Measurements from ENCODE around the gene C4orf51. TPM values are rescaled to one million over a fixed set of nuclear protein-coding genes. Genes with fewer than 3 reads are reported as not detected.

Gene C4orf51
- total RNA-seq, 1 donor: not detected

- no peak overlapping the region for H2AFZ ChIP-seq (ENCODE audit: low read length)
- no peaks in the 10 kb centered on the region for H3K79me2 ChIP-seq (ENCODE audit: insufficient read depth, low read length)
- H4K20me1 ChIP-seq (ENCODE audit: insufficient read depth, low read length): no peaks in the 10 kb centered on the region
- H3K36me3 ChIP-seq (ENCODE audit: insufficient read depth, low read length): no peaks in the 10 kb centered on the region
- H3K9me3 ChIP-seq (ENCODE audit: low read depth, low read length): no peaks in the 10 kb centered on the region
- no peak overlapping the region for H3K4me3 ChIP-seq (ENCODE audit: insufficient read depth, low read length)
- no peak overlapping the region for H3K27ac ChIP-seq (ENCODE audit: low read depth, low read length)
- H3K4me2 ChIP-seq (ENCODE audit: insufficient read depth, low read length): no peak overlapping the region
- DNase-seq (ENCODE audit: insufficient read length, low spot score, missing footprints): no peak
- TF ChIP-seq CTCF (IDR thresholded peaks at IDR 0.05; ENCODE audit: extremely low read depth, low read depth, low read length): no peak
- H3K4me1 ChIP-seq (ENCODE audit: insufficient read depth, low read length): no peaks in the 10 kb centered on the region
- no peaks in the 10 kb centered on the region for H3K27me3 ChIP-seq (ENCODE audit: insufficient read depth, low read length)
These were observed 18.6 kb downstream of the C4orf51 start for GRCh38 chr4:145698507-145698906.

DNA sequence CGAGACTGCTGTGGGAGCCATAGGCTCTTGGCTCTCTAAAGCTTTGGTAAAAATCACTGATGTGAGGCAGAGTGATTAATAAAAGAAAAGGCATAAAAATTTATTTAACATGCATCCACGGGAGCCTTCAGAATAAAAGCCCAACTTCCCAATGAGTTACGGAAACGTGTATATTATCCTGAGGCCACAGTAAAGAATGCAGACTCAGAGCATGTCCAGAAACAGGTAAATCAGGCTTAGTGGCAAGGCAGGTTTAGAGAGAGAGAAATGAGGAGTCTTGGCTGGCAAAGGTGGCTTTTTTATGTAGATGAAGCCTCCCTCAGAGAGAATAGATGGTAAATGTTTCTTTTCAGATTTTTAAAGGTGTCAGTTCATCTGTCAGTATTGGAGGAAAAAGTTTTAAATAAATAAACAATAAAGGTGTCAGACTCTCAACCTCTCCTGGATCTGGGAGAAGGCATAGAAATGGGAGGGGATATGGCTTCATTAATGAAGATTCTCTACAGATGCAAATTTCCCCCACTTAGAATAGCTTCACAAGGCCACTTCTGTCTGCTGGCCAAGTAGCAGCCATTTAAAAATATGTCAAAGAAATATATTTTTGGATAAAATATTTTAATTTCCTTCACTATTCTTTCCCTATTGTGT, 24.0 kb downstream of the C4orf51 start:
- DNase-seq (ENCODE audit: insufficient read length, low spot score, missing footprints): no peak
- Histone ChIP-seq H3K27ac (ENCODE audit: low read depth, low read length) (no peak overlapping the region), H3K36me3 (ENCODE audit: insufficient read depth, low read length) (no peaks in the 10 kb centered on the region), H3K79me2 (ENCODE audit: insufficient read depth, low read length) (no peaks in the 10 kb centered on the region), H3K4me2 (ENCODE audit: insufficient read depth, low read length) (no peak overlapping the region), H4K20me1 (ENCODE audit: insufficient read depth, low read length) (no peaks in the 10 kb centered on the region), H3K4me3 (ENCODE audit: insufficient read depth, low read length) (no peak overlapping the region), H2AFZ (ENCODE audit: low read length) (no peak overlapping the region), H3K27me3 (ENCODE audit: insufficient read depth, low read length) (no peaks in the 10 kb centered on the region), H3K9me3 (ENCODE audit: low read depth, low read length) (no peaks in the 10 kb centered on the region), H3K4me1 (ENCODE audit: insufficient read depth, low read length) (no peaks in the 10 kb centered on the region)
- TF ChIP-seq CTCF (IDR thresholded peaks at IDR 0.05; ENCODE audit: extremely low read depth, low read depth, low read length): no peak

DNA sequence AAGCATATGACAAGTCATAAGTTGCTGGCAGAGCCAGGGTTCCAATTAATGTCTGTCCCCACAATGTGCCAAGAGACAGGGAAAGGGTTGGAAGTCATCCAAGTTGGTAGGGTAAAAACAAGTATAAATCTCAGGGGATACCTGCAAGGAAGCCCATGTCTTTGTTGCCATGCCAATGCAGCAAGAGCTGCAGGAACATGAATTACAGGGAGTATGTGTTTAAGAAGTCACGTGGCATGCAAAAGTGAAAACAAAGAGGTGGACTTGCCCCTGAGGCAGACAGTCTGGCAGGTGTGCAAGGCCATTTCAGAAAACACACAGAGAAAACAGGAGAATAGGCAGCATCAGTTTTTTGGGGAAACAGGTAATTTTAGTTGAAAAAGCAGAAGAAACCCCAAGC, 29.4 kb downstream of the C4orf51 start:
- no peak for DNase-seq (ENCODE audit: insufficient read length, low spot score, missing footprints)
- Histone ChIP-seq H3K36me3 (ENCODE audit: insufficient read depth, low read length) (no peaks in the 10 kb centered on the region), H3K4me1 (ENCODE audit: insufficient read depth, low read length) (peaks cover 8% of the 10 kb centered on the region), H3K4me3 (ENCODE audit: insufficient read depth, low read length) (no peak overlapping the region), H2AFZ (ENCODE audit: low read length) (no peak overlapping the region), H3K4me2 (ENCODE audit: insufficient read depth, low read length) (no peak overlapping the region), H3K79me2 (ENCODE audit: insufficient read depth, low read length) (no peaks in the 10 kb centered on the region), H3K27me3 (ENCODE audit: insufficient read depth, low read length) (no peaks in the 10 kb centered on the region), H4K20me1 (ENCODE audit: insufficient read depth, low read length) (no peaks in the 10 kb centered on the region), H3K9me3 (ENCODE audit: low read depth, low read length) (no peaks in the 10 kb centered on the region), H3K27ac (ENCODE audit: low read depth, low read length) (no peak overlapping the region)
- no peak for TF ChIP-seq CTCF (IDR thresholded peaks at IDR 0.05; ENCODE audit: extremely low read depth, low read depth, low read length)

- Histone ChIP-seq H3K27ac (ENCODE audit: low read depth, low read length) (no peak overlapping the region), H3K4me2 (ENCODE audit: insufficient read depth, low read length) (no peak overlapping the region), H3K36me3 (ENCODE audit: insufficient read depth, low read length) (no peaks in the 10 kb centered on the region), H3K79me2 (ENCODE audit: insufficient read depth, low read length) (no peaks in the 10 kb centered on the region), H4K20me1 (ENCODE audit: insufficient read depth, low read length) (no peaks in the 10 kb centered on the region), H2AFZ (ENCODE audit: low read length) (no peak overlapping the region), H3K4me1 (ENCODE audit: insufficient read depth, low read length) (peaks cover 8% of the 10 kb centered on the region), H3K9me3 (ENCODE audit: low read depth, low read length) (no peaks in the 10 kb centered on the region), H3K27me3 (ENCODE audit: insufficient read depth, low read length) (no peaks in the 10 kb centered on the region), H3K4me3 (ENCODE audit: insufficient read depth, low read length) (no peak overlapping the region)
- TF ChIP-seq CTCF (IDR thresholded peaks at IDR 0.05; ENCODE audit: extremely low read depth, low read depth, low read length): no peak
- DNase-seq (ENCODE audit: insufficient read length, low spot score, missing footprints): peak; percentile 92
These were observed 29.9 kb downstream of the C4orf51 start for GRCh38 chr4:145709843-145710242.
